Measurements from ENCODE around the gene IL18. TPM values are rescaled to one million over a fixed set of nuclear protein-coding genes. Genes with fewer than 3 reads are reported as not detected.

IL18 gene
- total RNA-seq, 1 donor from 2014 or later, result 72.1 TPM

- no peaks in the 10 kb centered on the region for H3K27me3 ChIP-seq (ENCODE audit: control insufficient read depth, insufficient read depth, low read length)
- no peaks in the 10 kb centered on the region for H3K36me3 ChIP-seq (ENCODE audit: control insufficient read depth, insufficient read depth, low read length)
- DNase-seq (ENCODE audit: low read depth) (no peak), FAIRE-seq (no peak)
- H3K4me3 ChIP-seq (ENCODE audit: low read depth, low read length), result no peak overlapping the region
- TF ChIP-seq, protein P1, sequence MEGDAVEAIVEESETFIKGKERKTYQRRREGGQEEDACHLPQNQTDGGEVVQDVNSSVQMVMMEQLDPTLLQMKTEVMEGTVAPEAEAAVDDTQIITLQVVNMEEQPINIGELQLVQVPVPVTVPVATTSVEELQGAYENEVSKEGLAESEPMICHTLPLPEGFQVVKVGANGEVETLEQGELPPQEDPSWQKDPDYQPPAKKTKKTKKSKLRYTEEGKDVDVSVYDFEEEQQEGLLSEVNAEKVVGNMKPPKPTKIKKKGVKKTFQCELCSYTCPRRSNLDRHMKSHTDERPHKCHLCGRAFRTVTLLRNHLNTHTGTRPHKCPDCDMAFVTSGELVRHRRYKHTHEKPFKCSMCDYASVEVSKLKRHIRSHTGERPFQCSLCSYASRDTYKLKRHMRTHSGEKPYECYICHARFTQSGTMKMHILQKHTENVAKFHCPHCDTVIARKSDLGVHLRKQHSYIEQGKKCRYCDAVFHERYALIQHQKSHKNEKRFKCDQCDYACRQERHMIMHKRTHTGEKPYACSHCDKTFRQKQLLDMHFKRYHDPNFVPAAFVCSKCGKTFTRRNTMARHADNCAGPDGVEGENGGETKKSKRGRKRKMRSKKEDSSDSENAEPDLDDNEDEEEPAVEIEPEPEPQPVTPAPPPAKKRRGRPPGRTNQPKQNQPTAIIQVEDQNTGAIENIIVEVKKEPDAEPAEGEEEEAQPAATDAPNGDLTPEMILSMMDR (IDR thresholded peaks at IDR 0.05; ENCODE audit: insufficient read depth, low read length, severe bottlenecking), result no peak
Measured at GRCh38 chr11:112159098-112160065, 4.5 kb downstream of the IL18 start.

DNA sequence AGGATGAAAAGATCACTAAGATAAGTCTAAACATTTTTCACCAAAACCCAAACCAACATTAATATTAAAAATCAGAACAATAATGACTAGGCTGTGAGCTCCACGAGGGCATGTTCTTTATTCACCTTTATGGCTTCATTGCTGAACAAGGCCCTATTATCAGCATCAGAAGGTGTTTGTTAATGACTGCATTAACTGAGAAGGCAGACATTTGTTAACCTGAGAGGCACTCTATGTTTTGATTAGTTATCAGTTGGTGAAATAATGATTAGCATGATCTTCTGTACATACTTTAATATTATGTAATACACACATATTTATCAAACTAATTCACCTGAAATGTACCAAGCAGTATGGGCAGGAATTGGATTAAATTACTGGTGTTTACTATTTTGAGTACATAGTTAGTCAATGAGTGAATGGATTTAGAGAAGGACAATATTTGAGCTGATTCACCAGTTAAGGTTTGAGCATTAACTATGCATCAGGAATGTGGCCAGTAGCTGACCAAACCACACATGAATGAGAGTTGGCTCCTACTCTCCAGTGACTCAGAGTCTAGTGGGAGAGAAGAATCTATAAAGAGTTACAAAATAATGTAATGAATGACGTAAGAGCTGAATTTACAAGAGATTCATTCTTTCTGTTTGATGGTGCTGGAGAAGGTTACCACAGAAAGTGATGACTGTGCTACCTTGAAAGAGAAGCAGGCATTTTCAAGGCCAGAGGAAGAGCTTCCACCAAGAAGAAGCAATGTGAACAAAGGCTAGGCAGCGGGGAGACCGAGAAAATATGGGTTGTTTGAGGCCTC, 6.7 kb downstream of the IL18 start:
- Histone ChIP-seq H3K4me3 (ENCODE audit: low read depth, low read length) (no peak overlapping the region), H3K36me3 (ENCODE audit: control insufficient read depth, insufficient read depth, low read length) (peaks cover 5% of the 10 kb centered on the region), H3K27me3 (ENCODE audit: control insufficient read depth, insufficient read depth, low read length) (no peaks in the 10 kb centered on the region)
- peak; percentile 100 for DNase-seq (ENCODE audit: low read depth)
- FAIRE-seq, result peak; percentile 94
- TF ChIP-seq, protein P1 (IDR thresholded peaks at IDR 0.05; ENCODE audit: insufficient read depth, low read length, severe bottlenecking), result no peak

DNA sequence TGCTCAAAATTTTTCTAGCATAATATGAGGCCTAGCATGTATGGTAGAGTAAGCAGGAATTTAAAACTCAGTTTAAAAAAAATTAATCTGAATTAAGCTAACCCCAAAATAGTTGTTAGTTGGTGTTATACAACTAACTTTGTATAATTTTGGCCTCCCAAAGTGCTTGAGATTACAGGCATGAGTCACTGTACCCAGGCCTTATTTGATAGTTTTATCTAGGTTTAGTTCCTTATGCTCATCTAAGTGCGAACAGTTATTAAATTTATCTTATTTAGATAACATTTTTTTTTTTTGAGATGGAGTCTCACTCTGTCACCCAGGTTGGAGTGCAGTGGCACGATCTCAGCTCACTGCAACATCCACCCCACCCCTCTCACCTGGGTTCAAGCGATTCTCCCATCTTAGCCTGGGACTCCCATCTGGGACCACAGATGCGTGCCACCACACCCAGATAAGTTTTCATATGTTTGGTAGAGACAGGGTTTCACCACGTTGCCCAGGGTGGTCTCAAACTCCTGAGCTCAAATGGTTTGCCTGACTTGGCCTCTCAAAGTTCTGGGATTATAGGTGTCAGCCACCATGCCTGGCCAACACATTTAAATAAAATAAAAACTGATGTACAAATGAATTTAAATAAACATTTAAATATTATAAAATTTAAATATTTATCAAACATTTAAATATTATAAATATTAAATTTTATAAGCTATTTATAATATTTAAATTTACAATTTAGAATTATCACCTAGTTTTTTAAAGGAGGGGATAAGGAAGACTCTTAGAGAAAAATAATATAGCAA, 7.5 kb downstream of the IL18 start:
- no peaks in the 10 kb centered on the region for H3K27me3 ChIP-seq (ENCODE audit: control insufficient read depth, insufficient read depth, low read length)
- TF ChIP-seq, protein P1 (IDR thresholded peaks at IDR 0.05; ENCODE audit: insufficient read depth, low read length, severe bottlenecking), result no peak
- H3K4me3 ChIP-seq (ENCODE audit: low read depth, low read length), result no peak overlapping the region
- DNase-seq (ENCODE audit: low read depth) (no peak), FAIRE-seq (no peak)
- H3K36me3 ChIP-seq (ENCODE audit: control insufficient read depth, insufficient read depth, low read length), result peaks cover 6% of the 10 kb centered on the region

- H3K4me3 ChIP-seq (ENCODE audit: low read depth, low read length), result no peak overlapping the region
- no peaks in the 10 kb centered on the region for H3K27me3 ChIP-seq (ENCODE audit: control insufficient read depth, insufficient read depth, low read length)
- H3K36me3 ChIP-seq (ENCODE audit: control insufficient read depth, insufficient read depth, low read length), result peaks cover 13% of the 10 kb centered on the region
- DNase-seq (ENCODE audit: low read depth) (no peak), FAIRE-seq (no peak)
- TF ChIP-seq, protein P1 (IDR thresholded peaks at IDR 0.05; ENCODE audit: insufficient read depth, low read length, severe bottlenecking), result no peak
Measured at GRCh38 chr11:112150517-112150916, 13.4 kb downstream of the IL18 start.

DNA sequence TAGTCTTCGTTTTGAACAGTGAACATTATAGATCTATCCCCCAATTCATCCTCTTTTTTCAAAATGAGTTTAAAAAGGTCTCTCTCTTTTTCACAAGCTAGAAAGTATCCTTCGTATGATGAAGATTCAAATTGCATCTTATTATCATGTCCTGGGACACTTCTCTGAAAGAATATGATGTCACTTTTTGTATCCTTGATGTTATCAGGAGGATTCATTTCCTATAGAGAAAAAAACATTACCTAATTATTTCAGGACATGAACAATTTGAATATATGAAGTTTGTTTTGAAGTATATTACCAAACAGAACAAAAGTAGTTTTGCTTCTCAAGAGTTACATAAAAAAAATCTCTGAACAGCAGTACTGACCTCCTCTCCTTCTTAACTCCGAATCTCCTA, 20.3 kb downstream of the IL18 start:
- Histone ChIP-seq H3K36me3 (ENCODE audit: control insufficient read depth, insufficient read depth, low read length) (peaks cover 8% of the 10 kb centered on the region), H3K27me3 (ENCODE audit: control insufficient read depth, insufficient read depth, low read length) (no peaks in the 10 kb centered on the region), H3K4me3 (ENCODE audit: low read depth, low read length) (no peak overlapping the region)
- DNase-seq (ENCODE audit: low read depth) (no peak), FAIRE-seq (no peak)
- TF ChIP-seq, protein P1 (IDR thresholded peaks at IDR 0.05; ENCODE audit: insufficient read depth, low read length, severe bottlenecking), result no peak

Data from bronchial epithelial cell (primary cell).